Mesothelial cell of epicardium (in vitro differentiated cells): ENCODE results near the gene HAGHL. TPM values are rescaled to one million over a fixed set of nuclear protein-coding genes. Genes with fewer than 3 reads are reported as not detected.

Experiments used
- DNase-seq, 2 experiments: peaks; one replicate each; pipeline ENCODE4 v3.0.0; 2021; ENCODE audit warnings: low spot score in 2 of 2; ENCODE audit not compliant: unreplicated experiment in 2 of 2
- H3K27ac Mint-ChIP-seq: 2 replicates; pipeline ENCODE4 v1.8.0; 2021; ENCODE audit warnings: mixed read lengths
- H3K27me3 Mint-ChIP-seq: 2 replicates; pipeline ENCODE4 v1.8.0; 2021; ENCODE audit warnings: low read depth, mixed read lengths
- H3K36me3 Mint-ChIP-seq: 2 replicates; pipeline ENCODE4 v1.8.0; 2021; ENCODE audit warnings: mixed read lengths
- H3K4me1 Mint-ChIP-seq: 2 replicates; pipeline ENCODE4 v1.8.0; 2021; ENCODE audit warnings: mixed read lengths
- H3K4me3 Mint-ChIP-seq: 2 replicates; pipeline ENCODE4 v1.8.0; 2021; ENCODE audit warnings: mild to moderate bottlenecking, moderate library complexity, mixed read lengths
- H3K9me3 Mint-ChIP-seq: 2 replicates; pipeline ENCODE4 v1.8.0; 2021; ENCODE audit warnings: mixed read lengths
- total RNA-seq: library from RNA; stranded (reverse); gene quantifications from 3 replicates; pipeline ENCODE4 v1.2.1, GENCODE V29; 2021
- TF ChIP-seq, protein P1 (sequence below): fragments of 200-600 bp; sonication (generic); IDR thresholded peaks from one replicate; pipeline ENCODE4 v1.5.0; 2021; ENCODE audit warnings: antibody characterized with exemption; ENCODE audit not compliant: unreplicated experiment

HAGHL gene
- total RNA-seq, 1 donor from 2014 or later = 6.4 TPM

DNA sequence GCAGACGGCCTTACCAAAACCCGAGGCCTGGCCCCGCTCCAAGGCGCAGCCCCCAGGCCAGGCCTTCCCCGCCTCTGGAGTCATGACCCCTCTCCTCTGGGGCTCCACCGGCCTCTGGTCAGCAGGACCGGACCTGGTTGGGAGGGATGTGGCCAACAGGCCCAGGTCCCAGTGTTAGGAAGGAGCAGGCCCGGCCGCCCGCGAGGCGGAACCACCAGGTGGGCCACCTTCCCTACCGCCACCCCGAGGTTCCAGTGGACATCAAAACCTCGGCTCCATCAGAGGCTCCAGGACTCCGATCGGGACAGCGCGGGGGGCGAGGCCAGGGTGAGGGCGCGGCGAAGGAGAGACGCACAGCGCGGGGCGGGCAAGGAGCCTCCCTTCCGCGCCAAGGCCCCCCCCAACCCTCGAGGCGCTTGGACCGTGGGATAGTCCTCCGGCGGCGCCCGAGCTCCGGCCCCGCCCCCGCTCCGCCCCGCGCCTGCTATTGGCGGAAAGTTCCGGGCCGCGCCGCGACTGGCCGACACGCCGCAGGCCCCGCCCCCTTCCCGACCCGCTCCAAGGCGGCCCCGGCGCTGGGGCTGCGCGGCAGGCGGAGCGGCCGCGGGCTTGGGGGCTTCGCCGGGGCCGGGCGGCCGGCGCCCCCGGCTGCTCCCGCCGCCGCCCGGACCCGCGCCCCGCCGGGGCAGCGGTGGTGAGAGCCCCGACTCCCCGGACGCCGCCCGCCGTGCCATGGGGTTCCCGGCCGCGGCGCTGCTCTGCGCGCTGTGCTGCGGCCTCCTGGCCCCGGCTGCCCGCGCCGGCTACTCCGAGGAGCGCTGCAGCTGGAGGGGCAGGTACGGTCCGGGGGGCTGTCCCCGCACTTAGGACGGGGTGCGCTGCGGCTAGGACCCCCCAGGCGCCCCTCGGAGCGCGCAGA lies 12.1 kb upstream of the HAGHL start, which contains the start of gene METRN:
TSS of gene METRN (plus strand) at position 561 of the 919 bp plus-strand sequence. CDS start at position 733, 172 bp downstream.
- TF ChIP-seq, protein P1, sequence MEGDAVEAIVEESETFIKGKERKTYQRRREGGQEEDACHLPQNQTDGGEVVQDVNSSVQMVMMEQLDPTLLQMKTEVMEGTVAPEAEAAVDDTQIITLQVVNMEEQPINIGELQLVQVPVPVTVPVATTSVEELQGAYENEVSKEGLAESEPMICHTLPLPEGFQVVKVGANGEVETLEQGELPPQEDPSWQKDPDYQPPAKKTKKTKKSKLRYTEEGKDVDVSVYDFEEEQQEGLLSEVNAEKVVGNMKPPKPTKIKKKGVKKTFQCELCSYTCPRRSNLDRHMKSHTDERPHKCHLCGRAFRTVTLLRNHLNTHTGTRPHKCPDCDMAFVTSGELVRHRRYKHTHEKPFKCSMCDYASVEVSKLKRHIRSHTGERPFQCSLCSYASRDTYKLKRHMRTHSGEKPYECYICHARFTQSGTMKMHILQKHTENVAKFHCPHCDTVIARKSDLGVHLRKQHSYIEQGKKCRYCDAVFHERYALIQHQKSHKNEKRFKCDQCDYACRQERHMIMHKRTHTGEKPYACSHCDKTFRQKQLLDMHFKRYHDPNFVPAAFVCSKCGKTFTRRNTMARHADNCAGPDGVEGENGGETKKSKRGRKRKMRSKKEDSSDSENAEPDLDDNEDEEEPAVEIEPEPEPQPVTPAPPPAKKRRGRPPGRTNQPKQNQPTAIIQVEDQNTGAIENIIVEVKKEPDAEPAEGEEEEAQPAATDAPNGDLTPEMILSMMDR = no peak
- H3K36me3 Mint-ChIP-seq = no peaks in the 10 kb centered on the region
- no peaks in the 10 kb centered on the region for H3K9me3 Mint-ChIP-seq
- peak; percentile 94 to 96 for DNase-seq
- peaks cover 52% of the 10 kb centered on the region for H3K27me3 Mint-ChIP-seq
- H3K4me1 Mint-ChIP-seq = peaks cover 8% of the 10 kb centered on the region
- peak within 1 kb of the TSS; percentile 56 for H3K4me3 Mint-ChIP-seq
- H3K27ac Mint-ChIP-seq = no peak within 1 kb of the TSS

DNA sequence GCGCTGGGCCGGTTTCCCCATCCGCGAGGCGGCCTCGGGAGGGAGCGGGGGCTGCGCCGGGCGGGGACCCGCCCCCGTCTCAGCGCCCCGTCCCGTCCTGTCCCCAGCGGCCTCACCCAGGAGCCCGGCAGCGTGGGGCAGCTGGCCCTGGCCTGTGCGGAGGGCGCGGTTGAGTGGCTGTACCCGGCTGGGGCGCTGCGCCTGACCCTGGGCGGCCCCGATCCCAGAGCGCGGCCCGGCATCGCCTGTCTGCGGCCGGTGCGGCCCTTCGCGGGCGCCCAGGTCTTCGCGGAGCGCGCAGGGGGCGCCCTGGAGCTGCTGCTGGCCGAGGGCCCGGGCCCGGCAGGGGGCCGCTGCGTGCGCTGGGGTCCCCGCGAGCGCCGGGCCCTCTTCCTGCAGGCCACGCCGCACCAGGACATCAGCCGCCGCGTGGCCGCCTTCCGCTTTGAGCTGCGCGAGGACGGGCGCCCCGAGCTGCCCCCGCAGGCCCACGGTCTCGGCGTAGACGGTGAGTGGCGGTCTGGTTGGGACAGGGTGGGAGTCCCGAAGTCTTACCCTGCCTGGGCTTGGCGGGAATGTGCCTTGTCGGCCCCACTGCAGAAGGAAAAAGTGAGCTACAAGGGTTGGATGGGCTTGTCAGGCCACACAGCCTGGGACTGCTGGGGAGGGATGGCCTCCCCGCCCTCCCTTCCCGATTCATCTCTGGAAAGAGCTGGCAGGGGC lies 11.3 kb upstream of the HAGHL start:
- Mint-ChIP-seq H3K9me3 (no peaks in the 10 kb centered on the region), H3K27ac (no peak overlapping the region), H3K27me3 (peaks cover 44% of the 10 kb centered on the region), H3K4me1 (peaks cover 13% of the 10 kb centered on the region), H3K36me3 (no peaks in the 10 kb centered on the region), H3K4me3 (peak overlapping the region; percentile 56)
- no peak for DNase-seq
- TF ChIP-seq, protein P1 = no peak

DNA sequence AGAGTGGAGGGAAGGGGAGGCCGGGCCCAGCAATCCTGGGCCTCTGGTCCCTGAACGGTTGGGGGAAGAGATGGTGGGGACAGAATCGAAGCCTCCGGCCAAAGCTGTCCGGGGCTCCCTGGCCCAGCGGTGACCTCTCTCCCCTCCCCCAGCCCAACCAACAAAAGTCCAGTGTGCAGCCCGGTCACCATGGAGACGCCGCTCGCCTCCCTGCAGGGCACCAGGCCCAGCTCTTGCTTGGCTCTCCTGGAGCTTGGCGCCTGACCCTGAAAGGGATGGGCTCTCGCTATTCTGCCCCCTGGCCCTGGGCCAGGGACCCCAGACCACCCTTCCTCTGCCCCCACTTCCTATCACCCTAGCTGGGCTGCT lies 10.7 kb upstream of the HAGHL start:
- Mint-ChIP-seq H3K36me3 (no peaks in the 10 kb centered on the region), H3K9me3 (no peaks in the 10 kb centered on the region), H3K27ac (no peak overlapping the region), H3K4me1 (peaks cover 13% of the 10 kb centered on the region), H3K27me3 (peaks cover 42% of the 10 kb centered on the region), H3K4me3 (peak overlapping the region; percentile 56)
- no peak for DNase-seq
- TF ChIP-seq, protein P1 = no peak

DNA sequence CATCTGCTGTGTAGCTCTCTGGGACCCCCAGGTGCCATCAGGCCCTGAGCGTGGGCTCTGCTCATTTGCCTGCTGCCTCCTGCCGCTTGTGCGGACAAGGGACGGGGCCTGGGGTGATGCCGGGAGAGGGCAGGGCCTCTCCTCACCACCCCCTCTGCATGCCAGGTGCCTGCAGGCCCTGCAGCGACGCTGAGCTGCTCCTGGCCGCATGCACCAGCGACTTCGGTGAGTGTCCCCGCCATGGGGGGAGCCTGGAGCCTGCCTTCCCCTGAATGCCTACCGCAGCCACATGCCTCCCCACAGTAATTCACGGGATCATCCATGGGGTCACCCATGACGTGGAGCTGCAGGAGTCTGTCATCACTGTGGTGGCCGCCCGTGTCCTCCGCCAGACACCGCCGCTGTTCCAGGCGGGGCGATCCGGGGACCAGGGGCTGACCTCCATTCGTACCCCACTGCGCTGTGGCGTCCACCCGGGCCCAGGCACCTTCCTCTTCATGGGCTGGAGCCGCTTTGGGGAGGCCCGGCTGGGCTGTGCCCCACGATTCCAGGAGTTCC lies 10.1 kb upstream of the HAGHL start:
- Mint-ChIP-seq H3K36me3 (no peaks in the 10 kb centered on the region), H3K4me3 (no peak overlapping the region), H3K9me3 (no peaks in the 10 kb centered on the region), H3K27me3 (peaks cover 37% of the 10 kb centered on the region), H3K4me1 (peaks cover 13% of the 10 kb centered on the region), H3K27ac (no peak overlapping the region)
- DNase-seq = no peak
- TF ChIP-seq, protein P1 = no peak

DNA sequence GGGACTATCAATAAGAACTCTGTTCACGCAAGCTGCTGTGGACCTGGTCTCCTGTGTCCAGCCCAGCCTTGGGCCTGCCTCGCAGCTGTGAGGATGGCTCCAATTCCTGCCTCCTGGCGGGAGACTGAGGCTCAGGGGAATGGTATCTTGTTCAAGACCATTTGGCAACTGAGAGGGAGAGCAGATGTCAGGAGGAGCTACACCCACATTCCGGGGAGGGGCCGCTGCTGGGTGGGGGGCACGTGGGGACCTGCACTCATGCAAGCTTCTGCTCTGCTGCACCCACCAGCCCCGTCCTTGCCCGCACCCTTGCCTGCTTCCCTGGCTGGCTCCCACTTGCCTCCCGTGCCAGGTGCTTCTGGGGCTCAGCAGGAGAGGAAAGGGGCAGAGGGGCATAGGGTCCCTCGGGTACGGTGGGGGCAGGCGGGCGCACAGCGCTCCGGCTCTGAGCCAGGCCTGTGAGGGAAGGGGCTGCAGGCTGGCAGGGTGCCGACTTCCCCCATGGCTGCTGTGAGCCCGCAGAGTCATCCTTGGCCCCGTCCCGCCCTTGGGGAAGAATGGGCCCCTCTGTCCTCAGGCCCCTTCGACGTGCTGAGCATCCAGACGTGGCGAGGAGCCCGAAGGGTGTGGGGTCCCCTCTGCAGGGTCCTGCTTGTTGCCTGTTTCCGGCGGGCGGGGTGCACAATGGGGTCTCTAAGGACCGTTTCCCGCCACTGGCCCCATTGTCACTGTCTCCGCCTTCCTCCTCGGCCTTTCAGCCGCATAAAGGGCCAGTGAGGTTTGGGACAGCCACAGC lies 9.3 kb upstream of the HAGHL start:
- Mint-ChIP-seq H3K27ac (no peak overlapping the region), H3K4me1 (peaks cover 13% of the 10 kb centered on the region)

More for the DNA sequence above, 9.3 kb upstream of the HAGHL start:
- H3K4me3 Mint-ChIP-seq = no peak overlapping the region
- H3K9me3 Mint-ChIP-seq = no peaks in the 10 kb centered on the region
- DNase-seq = no peak
- TF ChIP-seq, protein P1 = no peak
- H3K36me3 Mint-ChIP-seq = no peaks in the 10 kb centered on the region
- H3K27me3 Mint-ChIP-seq = peaks cover 32% of the 10 kb centered on the region
